Measurements from ENCODE around the gene QARS1.

QARS1 gene

GRCh38 chr3:49054344-49054862 lies 50.2 kb downstream of the QARS1 start:
- H3K27ac ChIP-seq: no peak overlapping the region

GRCh38 chr3:49053543-49053942 lies 51.0 kb downstream of the QARS1 start:
- no peak overlapping the region for H3K27ac ChIP-seq
- TF ChIP-seq ZFX (IDR thresholded peaks at IDR 0.05) (no peak), CTCF (conservative IDR thresholded peaks at IDR 0.05) (no peak)

More at GRCh38 chr3:49054344-49054862, 50.2 kb downstream of the QARS1 start:
- TF ChIP-seq ZFX (IDR thresholded peaks at IDR 0.05): no peak
- no peak for TF ChIP-seq CTCF (conservative IDR thresholded peaks at IDR 0.05)

Data from C4-2B (cell line).